Thoracic aorta (tissue), 2 donors: Measurements from ENCODE around the gene GAS1. TPM values are rescaled to one million over a fixed set of nuclear protein-coding genes. Genes with fewer than 3 reads are reported as not detected.
A peak's percentile ranks its signal among the peaks of the same experiment; 100 is the strongest.

ENCODE experiments used
- ATAC-seq: fragments of 150-250 bp; one replicate; pipeline ENCODE4 v1.8.0; 2017; ENCODE audit warnings: low read depth; ENCODE audit not compliant: insufficient number of reproducible peaks, low FRiP score
- DNase-seq: peaks from one replicate; pipeline ENCODE4 v3.0.0-alpha.2; 2020; ENCODE audit warnings: low spot score
- H3K27ac ChIP-seq, 2 donors: fragments of 200-600 bp; sonication (generic); 1 replicate in 1 of 2; 2 replicates in 1 of 2; pipeline ENCODE4 v1.5.1; 2016; ENCODE audit warnings: mild to moderate bottlenecking in 2 of 2, moderate library complexity in 2 of 2
- H3K27me3 ChIP-seq: fragments of 200-600 bp; sonication (generic); replicated peaks from 2 replicates; pipeline ENCODE4 v1.6.0; 2016; ENCODE audit warnings: mild to moderate bottlenecking; ENCODE audit not compliant: insufficient read depth
- H3K36me3 ChIP-seq: fragments of 200-600 bp; sonication (generic); one replicate; pipeline ENCODE4 v1.5.1; 2016
- H3K4me1 ChIP-seq, 2 donors: fragments of 200-600 bp; sonication (generic); 1 replicate in 1 of 2; 2 replicates in 1 of 2; pipeline versions ENCODE4 v1.5.1 to v1.6.0; 2016; ENCODE audit warnings: low read depth in 2 of 2, mild to moderate bottlenecking in 1 of 2; ENCODE audit not compliant: control insufficient read depth in 1 of 2
- H3K4me3 ChIP-seq: fragments of 200-600 bp; sonication (generic); 2 replicates; pipeline ENCODE4 v1.5.1; 2016; ENCODE audit warnings: mild to moderate bottlenecking
- H3K9me3 ChIP-seq: fragments of 200-600 bp; sonication (generic); 2 replicates; pipeline ENCODE4 v1.5.1; 2016
- total RNA-seq, 2 donors: library from RNA; depleted of rRNA; stranded (reverse); fragments of >200 nt; gene quantifications; one replicate each; pipeline versions ENCODE4 v1.1.0 to v1.2.3, GENCODE V29; 2016
- TF ChIP-seq, protein P1 (sequence below): fragments of 200-600 bp; sonication (generic); IDR thresholded peaks from one replicate; pipeline ENCODE4 v1.5.1; 2019; ENCODE audit warnings: antibody characterized with exemption

Gene GAS1
- total RNA-seq, 2 donors from 2014 or later: 47.6 to 108 TPM

DNA sequence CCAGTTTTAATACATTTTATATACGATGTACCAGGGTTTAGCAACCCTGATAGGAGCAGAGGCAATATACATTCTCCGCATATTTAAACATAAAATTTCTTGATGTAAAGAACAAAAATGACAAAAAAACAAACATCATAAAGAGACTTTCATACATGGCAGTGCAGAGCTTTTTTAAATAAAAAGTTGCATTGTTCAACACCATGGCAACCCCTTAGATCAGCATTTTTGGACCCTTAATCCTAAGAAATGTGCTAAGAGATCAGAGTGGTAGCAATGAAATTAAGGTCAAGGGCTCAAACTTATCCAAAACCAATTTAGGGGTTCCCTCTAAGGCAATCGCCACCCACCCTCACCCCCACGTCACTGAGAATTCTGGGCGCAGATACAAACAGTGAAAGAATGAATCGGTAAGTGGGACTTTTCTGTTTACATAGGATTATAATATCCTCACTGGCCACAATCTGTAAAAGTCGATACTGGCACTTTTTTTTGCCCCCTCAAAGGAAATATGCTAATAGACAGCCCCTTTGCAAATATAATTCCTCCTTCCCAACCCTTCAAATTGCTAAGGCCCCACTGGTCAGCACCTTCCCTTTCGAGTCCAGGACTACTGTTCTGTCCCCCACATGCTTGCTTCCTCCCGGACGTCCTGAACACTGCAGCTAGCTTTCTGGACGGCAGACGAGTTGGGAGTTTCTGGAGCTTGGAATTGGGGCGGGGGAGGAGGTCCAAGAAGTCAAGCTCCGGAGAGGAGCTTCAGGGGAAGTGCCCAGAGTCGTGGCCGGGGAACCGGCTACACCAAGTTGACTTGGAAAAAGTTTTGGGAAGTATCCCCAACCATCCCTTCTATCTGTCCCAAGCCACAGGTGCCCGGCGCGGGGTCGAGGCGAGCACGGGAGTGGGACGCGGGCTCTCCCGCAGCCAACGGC, 2.2 kb downstream of the GAS1 start:
- no peak for DNase-seq

DNA sequence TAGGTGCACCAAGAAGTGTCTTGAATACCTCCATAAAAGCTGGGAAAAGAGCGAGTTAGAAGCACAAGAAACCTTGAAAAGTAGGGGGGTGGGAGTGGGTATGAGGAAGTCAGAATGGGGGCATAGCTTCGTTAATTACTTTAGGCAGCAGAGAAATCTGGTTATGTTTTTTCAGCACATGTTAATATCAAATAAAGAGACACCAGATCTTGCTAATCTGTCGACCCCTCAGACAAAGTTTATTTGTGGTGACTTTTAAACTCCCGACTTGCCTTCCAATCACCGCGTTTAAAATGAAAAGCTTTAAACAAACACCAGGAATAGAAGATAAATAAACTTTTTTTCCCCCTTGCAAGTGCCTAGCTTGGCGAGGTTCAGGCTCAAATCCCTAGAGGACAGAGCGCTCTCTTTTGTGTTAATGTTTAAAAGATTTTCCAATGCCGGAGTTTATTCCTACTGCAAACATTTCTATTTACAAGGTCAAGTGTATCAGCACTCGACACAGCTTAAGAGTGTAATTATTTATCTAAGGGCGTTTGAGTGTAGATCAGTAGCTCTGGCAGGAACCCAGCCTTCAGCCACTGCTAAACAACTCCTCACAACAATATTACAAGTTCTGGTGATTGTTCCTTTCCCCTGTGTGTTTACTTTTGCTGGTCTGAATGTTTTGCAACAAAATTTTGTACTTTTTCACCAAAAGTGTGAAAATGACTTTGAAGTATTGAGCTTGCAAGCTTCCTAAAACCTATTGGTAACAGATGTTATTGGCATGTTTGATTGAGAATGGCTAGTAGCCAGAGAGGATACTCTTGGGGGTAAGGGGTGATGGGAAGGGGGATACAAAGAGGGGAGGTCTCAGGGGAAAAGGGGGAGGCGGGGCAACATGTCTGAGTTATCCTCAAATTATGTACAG, 3.8 kb downstream of the GAS1 start:
- peak overlapping the region; percentile 19 for H3K4me3 ChIP-seq
- ATAC-seq (no peak), DNase-seq (no peak)
- H3K36me3 ChIP-seq: no peaks in the 10 kb centered on the region
- no peaks in the 10 kb centered on the region for H3K27me3 ChIP-seq
- TF ChIP-seq, protein P1, sequence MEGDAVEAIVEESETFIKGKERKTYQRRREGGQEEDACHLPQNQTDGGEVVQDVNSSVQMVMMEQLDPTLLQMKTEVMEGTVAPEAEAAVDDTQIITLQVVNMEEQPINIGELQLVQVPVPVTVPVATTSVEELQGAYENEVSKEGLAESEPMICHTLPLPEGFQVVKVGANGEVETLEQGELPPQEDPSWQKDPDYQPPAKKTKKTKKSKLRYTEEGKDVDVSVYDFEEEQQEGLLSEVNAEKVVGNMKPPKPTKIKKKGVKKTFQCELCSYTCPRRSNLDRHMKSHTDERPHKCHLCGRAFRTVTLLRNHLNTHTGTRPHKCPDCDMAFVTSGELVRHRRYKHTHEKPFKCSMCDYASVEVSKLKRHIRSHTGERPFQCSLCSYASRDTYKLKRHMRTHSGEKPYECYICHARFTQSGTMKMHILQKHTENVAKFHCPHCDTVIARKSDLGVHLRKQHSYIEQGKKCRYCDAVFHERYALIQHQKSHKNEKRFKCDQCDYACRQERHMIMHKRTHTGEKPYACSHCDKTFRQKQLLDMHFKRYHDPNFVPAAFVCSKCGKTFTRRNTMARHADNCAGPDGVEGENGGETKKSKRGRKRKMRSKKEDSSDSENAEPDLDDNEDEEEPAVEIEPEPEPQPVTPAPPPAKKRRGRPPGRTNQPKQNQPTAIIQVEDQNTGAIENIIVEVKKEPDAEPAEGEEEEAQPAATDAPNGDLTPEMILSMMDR: no peak
- H3K4me1 ChIP-seq: peaks cover 4 to 19% of the 10 kb centered on the region in 2 donors
- H3K27ac ChIP-seq: no peak overlapping the region
- H3K9me3 ChIP-seq: no peaks in the 10 kb centered on the region

More for the DNA sequence above, 2.2 kb downstream of the GAS1 start:
- no peaks in the 10 kb centered on the region for H3K27me3 ChIP-seq
- H3K4me1 ChIP-seq: peaks cover 4 to 25% of the 10 kb centered on the region in 2 donors
- H3K27ac ChIP-seq: peak overlapping the region; percentile 79 to 90
- H3K36me3 ChIP-seq: no peaks in the 10 kb centered on the region
- TF ChIP-seq, protein P1: no peak
- H3K9me3 ChIP-seq: no peaks in the 10 kb centered on the region
- H3K4me3 ChIP-seq: peak overlapping the region; percentile 91
- ATAC-seq: no peak

DNA sequence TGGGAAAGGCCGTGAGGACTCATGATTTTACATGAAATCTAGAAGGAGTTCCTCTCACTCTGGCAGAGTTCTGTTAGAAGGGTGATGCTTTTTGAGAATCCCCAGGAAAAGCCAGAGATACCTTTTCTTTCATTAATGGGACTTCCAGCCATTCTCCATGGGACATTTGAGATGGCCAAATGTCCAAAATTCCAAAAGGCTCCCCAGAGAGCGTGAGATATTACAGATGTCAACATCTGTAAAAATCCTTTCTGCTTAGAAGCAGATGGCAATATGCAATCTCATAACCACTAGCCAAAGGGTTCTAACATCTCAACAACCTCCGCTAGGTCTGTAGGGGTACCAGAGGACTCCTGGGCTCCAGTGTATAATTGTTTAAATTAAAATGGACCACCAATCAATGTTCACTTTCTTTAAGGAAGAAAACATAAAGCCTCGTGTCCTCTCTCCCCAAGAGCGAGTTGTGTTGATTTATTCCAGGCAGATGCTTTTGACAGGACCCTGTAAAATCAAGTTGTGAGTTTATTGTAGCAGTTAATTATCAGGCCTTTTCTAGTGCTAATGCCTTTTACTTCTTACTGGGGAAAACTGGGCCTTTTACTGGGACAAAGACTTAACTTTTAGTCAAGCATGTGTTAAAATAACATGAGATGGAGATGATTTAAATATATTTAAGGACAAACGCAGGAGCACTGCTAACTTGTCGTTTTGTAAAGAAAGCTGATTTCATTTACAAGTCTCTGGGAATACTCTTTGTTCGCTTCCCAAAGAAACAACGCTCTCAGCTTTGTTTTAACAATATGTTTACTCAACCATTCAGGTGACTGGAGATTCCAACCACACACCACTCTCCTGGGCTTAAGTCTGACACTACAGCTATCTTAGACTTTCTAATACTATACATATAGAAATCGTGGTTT, 4.8 kb downstream of the GAS1 start:
- no peak overlapping the region for H3K27ac ChIP-seq

DNA sequence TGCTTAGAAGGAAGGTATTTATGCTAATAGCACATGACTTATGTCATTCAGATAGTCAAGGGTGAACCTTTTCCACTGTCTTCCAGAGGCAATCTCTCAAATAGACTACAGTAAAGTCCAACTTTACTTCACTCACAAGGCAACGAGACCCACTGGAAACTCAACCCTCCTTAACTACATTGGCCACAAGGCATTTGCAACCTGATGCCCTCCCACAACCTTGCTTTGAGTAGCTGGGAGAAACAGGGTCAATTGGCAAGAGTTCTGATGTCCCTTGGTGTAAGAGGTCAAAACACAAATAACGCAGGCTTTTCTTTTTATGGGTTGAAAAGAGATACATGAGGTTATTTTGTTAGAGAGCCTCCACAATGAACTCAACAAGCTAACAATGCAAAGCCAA, 6.1 kb downstream of the GAS1 start:
- Histone ChIP-seq H3K4me1 (peaks cover 4 to 19% of the 10 kb centered on the region in 2 donors), H3K27ac (no peak overlapping the region), H3K36me3 (no peaks in the 10 kb centered on the region), H3K27me3 (no peaks in the 10 kb centered on the region), H3K9me3 (no peaks in the 10 kb centered on the region), H3K4me3 (no peak overlapping the region)
- DNase-seq (no peak), ATAC-seq (no peak)
- TF ChIP-seq, protein P1: no peak

More for the DNA sequence above, 4.8 kb downstream of the GAS1 start:
- TF ChIP-seq, protein P1: no peak
- Histone ChIP-seq H3K4me1 (peaks cover 4 to 19% of the 10 kb centered on the region in 2 donors), H3K36me3 (no peaks in the 10 kb centered on the region), H3K9me3 (no peaks in the 10 kb centered on the region), H3K27me3 (no peaks in the 10 kb centered on the region), H3K4me3 (no peak overlapping the region)
- DNase-seq (no peak), ATAC-seq (no peak)
